ENCODE results near the gene NFE2. TPM values are rescaled to one million over a fixed set of nuclear protein-coding genes. Genes with fewer than 3 reads are reported as not detected.

The NFE2 gene
- total RNA-seq, 4 donors from 2014 or later = 0.51 TPM; not detected in 3

GRCh38 chr12:54301428-54302048 lies 723 bp upstream of the NFE2 start:
- TF ChIP-seq CTCF (IDR thresholded peaks at IDR 0.05; ENCODE audit: low read depth) = no peak

- no peak for TF ChIP-seq CTCF (IDR thresholded peaks at IDR 0.05; ENCODE audit: low read depth)
Observed at GRCh38 chr12:54300225-54300731, 537 bp downstream of the NFE2 start.

GRCh38 chr12:54299515-54300224 lies 1.1 kb downstream of the NFE2 start:
- TF ChIP-seq CTCF (IDR thresholded peaks at IDR 0.05; ENCODE audit: low read depth) = no peak

DNA sequence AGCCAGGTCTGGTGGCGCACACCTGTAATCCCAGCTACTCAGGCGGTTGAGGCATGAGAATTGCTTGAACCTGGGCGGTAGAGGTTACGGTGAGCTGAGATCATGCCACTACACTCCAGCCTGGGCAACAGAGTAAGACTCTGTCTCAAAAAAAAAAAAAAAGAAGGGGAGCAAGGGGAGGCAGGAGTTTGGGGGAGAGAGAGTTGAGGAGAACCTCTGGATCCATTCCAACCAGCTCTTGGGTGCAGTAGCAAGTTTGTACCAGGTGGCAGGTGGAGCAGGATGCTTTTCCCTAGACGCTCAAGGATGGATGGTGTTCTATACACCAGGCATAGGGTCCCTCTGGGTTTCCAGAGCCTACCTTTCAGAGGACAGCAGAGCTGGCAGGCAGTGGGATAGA lies 1.9 kb downstream of the NFE2 start:
- no peak for TF ChIP-seq CTCF (IDR thresholded peaks at IDR 0.05; ENCODE audit: low read depth)

DNA sequence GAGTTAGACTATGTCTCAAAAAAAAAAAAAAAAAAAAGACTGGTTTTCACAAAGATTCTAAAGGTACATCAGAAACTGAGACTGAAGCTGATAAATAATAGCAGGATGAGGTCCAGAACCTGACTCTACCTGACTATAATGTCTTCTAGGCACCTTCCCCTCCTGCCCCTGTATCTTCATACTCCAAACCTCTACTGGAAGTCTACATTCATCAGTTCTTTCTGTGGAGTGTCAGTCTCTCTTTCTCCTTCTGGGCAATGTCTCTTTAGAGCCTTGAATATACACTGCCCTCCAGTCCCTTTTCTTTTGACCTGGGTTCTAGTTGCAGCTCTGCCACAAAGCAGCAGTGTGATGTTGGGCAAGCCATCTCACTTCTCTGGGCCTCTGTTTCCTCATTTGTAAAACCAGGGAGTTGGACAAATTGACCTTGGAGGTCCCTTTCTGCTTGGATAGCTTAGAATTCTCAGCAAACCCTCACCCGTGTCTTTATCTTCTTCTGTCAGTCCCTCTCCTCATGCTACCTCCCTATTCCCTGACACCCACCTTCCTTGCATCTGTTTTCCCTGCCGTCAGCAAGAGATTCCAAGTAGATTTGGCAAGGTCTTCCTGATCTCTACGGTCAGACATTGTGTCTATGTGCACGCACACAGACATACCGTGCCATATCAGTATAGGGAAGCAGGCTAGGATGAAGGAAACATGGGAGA lies 4.3 kb downstream of the NFE2 start:
- no peak for TF ChIP-seq CTCF (IDR thresholded peaks at IDR 0.05; ENCODE audit: low read depth)

- TF ChIP-seq CTCF (IDR thresholded peaks at IDR 0.05; ENCODE audit: low read depth) = no peak
Observed at GRCh38 chr12:54294953-54295566, 5.8 kb downstream of the NFE2 start.

Data from subcutaneous adipose tissue (tissue), 4 donors.